GM19328 (cell line): Measurements from ENCODE around the gene PTGR3.

Experiments used
- ATAC-seq: cut with Tn5 transposase; IDR thresholded peaks from one replicate; pipeline ENCODE4 v1.9.1; 2021; ENCODE audit warnings: mild to moderate bottlenecking, moderate library complexity; ENCODE audit not compliant: unreplicated experiment

The PTGR3 gene

GRCh38 chr18:75238100-75238499 is 29.2 kb upstream of the PTGR3 start:
- no peak for ATAC-seq

DNA sequence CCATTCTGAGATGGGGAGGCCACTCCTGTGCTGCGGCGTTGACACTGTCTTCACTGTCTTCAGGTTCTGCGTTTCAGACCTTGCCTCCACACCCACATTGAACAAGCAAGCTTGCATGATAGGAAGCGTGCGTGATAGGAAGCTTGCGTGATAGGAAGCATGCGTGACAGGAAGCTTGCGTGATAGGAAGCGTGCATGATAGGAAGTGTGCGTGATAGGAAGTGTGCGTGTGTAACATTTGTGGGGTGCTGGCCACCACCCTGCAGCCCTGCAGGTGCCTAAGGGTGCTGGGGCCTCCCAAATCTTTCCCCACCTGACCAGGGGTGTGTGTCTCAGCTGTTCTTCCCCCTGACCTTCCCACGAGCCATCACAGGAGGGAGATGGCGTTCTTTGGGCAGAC is 27.0 kb upstream of the PTGR3 start:
- no peak for ATAC-seq

GRCh38 chr18:75234901-75235300 is 26.0 kb upstream of the PTGR3 start:
- ATAC-seq = no peak

GRCh38 chr18:75231053-75231406 is 22.1 kb upstream of the PTGR3 start:
- ATAC-seq = no peak

- ATAC-seq = no peak
These were observed 21.5 kb upstream of the PTGR3 start for GRCh38 chr18:75230163-75231052.

DNA sequence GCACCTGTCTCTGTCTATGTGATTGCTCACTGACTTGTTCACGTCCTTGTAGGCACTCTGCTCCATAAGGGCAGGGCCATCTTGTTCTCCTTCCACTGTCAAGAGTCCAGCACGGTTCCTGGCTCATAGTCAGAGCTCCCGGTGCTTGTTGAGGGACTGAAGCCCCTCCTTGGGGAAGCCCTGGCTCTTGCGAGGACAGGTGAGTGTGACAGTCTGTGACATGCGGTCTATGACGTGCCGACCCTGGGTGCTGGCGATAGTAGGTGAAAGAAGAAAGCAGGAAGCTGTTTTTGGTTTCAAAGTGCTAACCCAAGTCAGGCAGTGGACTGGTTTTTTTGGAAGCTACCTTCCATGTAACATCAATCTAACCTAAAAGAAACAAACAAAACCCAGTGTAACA is 20.5 kb upstream of the PTGR3 start:
- no peak for ATAC-seq

- no peak for ATAC-seq
These were observed 20.0 kb upstream of the PTGR3 start for GRCh38 chr18:75228967-75229366.

DNA sequence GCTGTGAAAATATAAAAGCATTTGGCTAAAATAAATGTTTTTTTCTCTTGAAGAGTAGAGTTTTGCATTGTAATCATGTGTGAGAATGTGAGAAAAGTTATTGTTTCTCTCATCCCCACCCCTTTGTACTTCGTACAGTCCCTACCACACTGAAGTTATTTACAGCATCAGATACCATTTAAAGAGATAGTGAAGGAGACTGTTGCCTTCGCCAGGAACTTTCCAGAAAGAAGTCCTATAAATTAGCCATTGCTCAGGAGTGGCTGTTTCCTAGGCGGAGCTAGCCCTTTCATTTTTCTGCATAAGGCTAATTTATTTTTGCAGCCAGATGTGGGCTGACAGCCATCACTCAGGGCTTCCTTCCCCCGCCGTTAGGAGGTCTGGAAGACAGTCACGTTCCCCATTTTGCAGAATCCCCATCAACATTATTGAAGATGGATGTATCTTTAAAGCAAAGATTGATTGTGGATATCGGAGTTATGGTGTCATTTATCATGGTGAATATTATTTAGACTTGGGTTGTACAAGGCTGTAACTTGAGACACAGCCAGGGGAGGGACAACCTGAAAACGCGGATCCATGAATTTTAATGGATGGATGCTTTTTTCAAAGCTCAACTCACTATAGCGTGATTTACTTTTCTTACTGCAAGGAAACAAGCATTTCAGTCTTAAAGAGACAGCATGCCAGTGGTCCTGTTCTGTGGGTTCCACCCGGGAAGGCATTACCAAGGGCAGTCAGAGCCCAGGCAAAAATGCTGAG is 18.8 kb upstream of the PTGR3 start:
- ATAC-seq = no peak

- no peak for ATAC-seq
These were observed 18.0 kb upstream of the PTGR3 start for GRCh38 chr18:75226956-75227316.

DNA sequence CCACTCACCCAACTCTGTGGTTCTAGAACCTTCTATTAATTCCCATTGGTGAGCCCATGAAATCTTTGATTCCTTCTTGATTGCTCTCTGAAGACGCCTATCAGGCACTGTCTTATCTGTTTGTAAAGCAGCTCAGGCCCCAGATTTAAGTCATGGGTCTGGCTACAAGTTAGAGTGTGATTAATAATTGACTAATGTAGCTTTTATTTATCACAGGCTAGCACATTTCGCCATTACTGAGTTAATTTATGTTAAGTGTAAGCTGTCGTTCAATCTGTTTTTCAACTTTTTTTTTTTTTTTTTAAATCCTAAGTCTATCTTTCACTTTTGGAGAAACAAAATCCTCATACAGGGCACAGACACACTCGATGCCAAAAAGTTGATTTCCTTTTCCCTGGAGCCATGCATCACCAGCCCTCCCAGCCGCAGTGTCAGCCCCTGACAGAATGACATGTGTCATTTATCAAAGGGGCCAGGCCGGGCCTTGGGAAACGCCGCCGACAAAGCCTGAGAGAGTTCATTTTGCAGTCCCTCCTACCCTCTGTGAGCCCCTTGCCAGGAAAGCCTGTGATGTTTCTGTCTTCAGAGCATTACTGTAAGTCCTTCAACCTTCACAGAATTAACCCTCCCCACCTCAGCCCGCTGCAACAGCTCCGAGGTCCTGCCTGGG is 17.5 kb upstream of the PTGR3 start:
- ATAC-seq = no peak

- ATAC-seq = no peak
These were observed 14.9 kb upstream of the PTGR3 start for GRCh38 chr18:75223687-75224347.

DNA sequence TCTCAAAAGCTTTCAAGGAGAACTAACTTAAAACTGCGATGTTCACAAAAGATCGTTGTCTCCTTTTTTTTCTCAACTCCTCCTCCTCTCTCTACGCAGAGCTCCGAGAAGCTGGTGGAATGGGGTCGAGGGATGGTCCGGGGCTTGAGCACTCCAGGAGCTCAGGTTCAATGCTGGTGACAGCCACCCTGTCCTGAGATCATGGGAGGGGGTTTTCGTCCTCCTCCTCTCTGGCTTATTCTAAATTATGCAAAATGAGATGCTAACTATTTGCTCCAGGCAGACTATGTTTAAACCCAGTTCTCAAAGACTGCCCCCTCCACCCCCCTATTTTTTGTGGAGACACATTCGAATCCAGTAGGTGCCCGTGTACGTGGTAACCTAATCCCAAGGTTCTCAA is 13.5 kb upstream of the PTGR3 start:
- no peak for ATAC-seq

GRCh38 chr18:75221897-75222296 is 13.0 kb upstream of the PTGR3 start:
- no peak for ATAC-seq

- ATAC-seq = no peak
These were observed 12.5 kb upstream of the PTGR3 start for GRCh38 chr18:75221397-75221796.

- ATAC-seq = no peak
These were observed 11.8 kb upstream of the PTGR3 start for GRCh38 chr18:75220551-75221355.

DNA sequence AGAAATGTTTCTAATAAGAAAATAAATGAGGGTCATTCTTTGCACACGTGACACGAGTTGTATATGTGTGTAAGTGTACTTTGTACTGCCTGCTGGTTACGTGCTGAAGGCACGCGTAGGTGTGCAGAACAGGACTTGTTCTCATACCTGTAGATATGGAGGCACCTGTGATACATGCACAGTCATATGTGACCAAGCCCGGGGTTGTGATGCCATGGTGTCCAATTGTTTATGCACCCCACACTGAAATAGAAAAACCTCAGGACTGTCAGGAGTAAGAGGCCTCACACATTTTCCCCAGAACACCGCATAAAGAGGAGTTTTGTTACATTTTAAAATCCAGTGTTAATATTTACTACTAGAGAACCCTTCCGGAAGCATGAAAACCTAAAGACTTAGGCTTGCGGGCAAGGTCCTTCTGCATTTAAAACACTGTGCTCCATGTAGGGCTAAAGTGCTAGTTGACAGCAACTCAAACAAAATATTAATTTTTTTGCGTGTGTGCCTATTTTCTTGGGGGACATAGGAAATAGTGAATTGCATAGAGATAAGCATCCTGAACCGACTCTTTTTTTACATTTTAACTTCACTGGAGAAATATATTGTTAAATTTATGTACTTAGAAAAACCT is 10.9 kb upstream of the PTGR3 start:
- ATAC-seq = no peak

- ATAC-seq = no peak
These were observed 9.4 kb upstream of the PTGR3 start for GRCh38 chr18:75218065-75218923.

- ATAC-seq = no peak
These were observed 8.2 kb upstream of the PTGR3 start for GRCh38 chr18:75216911-75217689.
